Vagina (tissue), 2 donors: ENCODE measurements around the gene SUN5. TPM values are rescaled to one million over a fixed set of nuclear protein-coding genes. Genes with fewer than 3 reads are reported as not detected.
"Not testable (repeated sequence)": the region's sequence is repeated elsewhere in the genome, so short reads cannot be mapped to it uniquely, and the experiment has no call there.

Experiments used
- DNase-seq, 2 donors: peaks; one replicate each; pipeline ENCODE4 v3.0.0-alpha.2; 2017; ENCODE audit errors: extremely low spot score in 2 of 2
- H3K27ac ChIP-seq: fragments of 200-600 bp; sonication (generic); one replicate; pipeline ENCODE4 v1.5.1; 2019
- H3K27me3 ChIP-seq: fragments of 200-600 bp; sonication (generic); one replicate; pipeline ENCODE4 v1.5.1; 2019
- H3K36me3 ChIP-seq, 2 donors: fragments of 200-600 bp; sonication (generic); one replicate each; pipeline ENCODE4 v1.5.1; 2017 to 2019
- H3K4me1 ChIP-seq: fragments of 200-600 bp; sonication (generic); one replicate; pipeline ENCODE4 v1.5.1; 2019
- H3K4me3 ChIP-seq, 2 donors: fragments of 200-600 bp; sonication (generic); 1 replicate in 1 of 2; 2 replicates in 1 of 2; pipeline ENCODE4 v1.5.1; 2016 to 2019
- H3K9me3 ChIP-seq: fragments of 200-600 bp; sonication (generic); one replicate; pipeline ENCODE4 v1.5.1; 2019
- POLR2A ChIP-seq, 2 donors: fragments of 450-650 bp; IDR thresholded peaks; one replicate each; pipeline ENCODE4 v1.6.1; 2017; ENCODE audit warnings: antibody characterized with exemption in 2 of 2, mild to moderate bottlenecking in 2 of 2, moderate library complexity in 2 of 2
- POLR2AphosphoS5 ChIP-seq, 2 donors: sonication (generic); formaldehyde crosslinking; IDR thresholded peaks; one replicate each; pipeline ENCODE4 v1.9.0; 2017; ENCODE audit warnings: antibody characterized with exemption in 2 of 2, mild to moderate bottlenecking in 2 of 2, low read depth in 1 of 2; ENCODE audit not compliant: insufficient read depth in 1 of 2
- intact Hi-C: fragments of 100-400 bp; cut with DNase I; formaldehyde crosslinking; loops from one replicate; pipeline ENCODE4 v1.15.1; 2023
- total RNA-seq: library from RNA; depleted of rRNA; stranded (reverse); fragments of >200 nt; gene quantifications from one replicate; pipeline ENCODE4 v1.2.3, GENCODE V29; 2016
- TF ChIP-seq, protein P1 (sequence below), 3 experiments: fragments of 450-650 bp in 2 of 3; fragments of 200-600 bp in 1 of 3; sonication (generic) in 1 of 3; IDR thresholded peaks; one replicate each; pipeline ENCODE4 v1.5.1; 2017 to 2019; ENCODE audit warnings: antibody characterized with exemption in 3 of 3, mild to moderate bottlenecking in 2 of 3, moderate library complexity in 2 of 3

SUN5 gene
- total RNA-seq, 1 donor from 2014 or later = not detected

GRCh38 chr20:32965581-32966373, 38.5 kb downstream of the SUN5 start:
- Histone ChIP-seq H3K4me3 (no peak overlapping the region), H3K4me1 (no peaks in the 10 kb centered on the region), H3K9me3 (no peaks in the 10 kb centered on the region), H3K27me3 (no peaks in the 10 kb centered on the region), H3K27ac (no peak overlapping the region), H3K36me3 (no peaks in the 10 kb centered on the region)
- TF ChIP-seq POLR2A (IDR thresholded peaks at IDR 0.05) (no peak), POLR2AphosphoS5 (IDR thresholded peaks at IDR 0.05; ENCODE audit: insufficient read depth in 1 of 2, low read depth in 1 of 2) (no peak)
- TF ChIP-seq, protein P1, sequence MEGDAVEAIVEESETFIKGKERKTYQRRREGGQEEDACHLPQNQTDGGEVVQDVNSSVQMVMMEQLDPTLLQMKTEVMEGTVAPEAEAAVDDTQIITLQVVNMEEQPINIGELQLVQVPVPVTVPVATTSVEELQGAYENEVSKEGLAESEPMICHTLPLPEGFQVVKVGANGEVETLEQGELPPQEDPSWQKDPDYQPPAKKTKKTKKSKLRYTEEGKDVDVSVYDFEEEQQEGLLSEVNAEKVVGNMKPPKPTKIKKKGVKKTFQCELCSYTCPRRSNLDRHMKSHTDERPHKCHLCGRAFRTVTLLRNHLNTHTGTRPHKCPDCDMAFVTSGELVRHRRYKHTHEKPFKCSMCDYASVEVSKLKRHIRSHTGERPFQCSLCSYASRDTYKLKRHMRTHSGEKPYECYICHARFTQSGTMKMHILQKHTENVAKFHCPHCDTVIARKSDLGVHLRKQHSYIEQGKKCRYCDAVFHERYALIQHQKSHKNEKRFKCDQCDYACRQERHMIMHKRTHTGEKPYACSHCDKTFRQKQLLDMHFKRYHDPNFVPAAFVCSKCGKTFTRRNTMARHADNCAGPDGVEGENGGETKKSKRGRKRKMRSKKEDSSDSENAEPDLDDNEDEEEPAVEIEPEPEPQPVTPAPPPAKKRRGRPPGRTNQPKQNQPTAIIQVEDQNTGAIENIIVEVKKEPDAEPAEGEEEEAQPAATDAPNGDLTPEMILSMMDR (IDR thresholded peaks at IDR 0.05) = no peak
- intact Hi-C loops = no loop called here
- peak in 1 of 2 donors; percentile 49 for DNase-seq

DNA sequence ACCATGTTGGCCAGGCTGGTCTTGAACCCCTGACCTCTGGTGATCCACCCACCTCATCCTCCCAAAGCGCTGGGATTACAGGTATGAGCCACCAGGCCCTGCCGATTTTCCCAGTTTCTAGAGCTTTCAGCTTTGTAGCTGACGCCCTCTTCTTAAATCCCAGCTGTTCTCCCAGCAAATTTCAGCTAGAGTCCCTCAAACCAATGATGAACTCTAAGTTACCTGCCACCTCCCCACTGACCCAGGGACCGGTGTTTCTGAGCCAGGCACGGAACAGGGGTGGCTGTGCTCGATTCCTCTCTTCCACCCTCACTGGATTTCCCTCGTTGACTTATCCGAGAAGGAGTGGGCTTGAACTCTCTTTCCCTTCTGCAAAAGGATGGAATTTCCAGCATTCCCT, 39.1 kb downstream of the SUN5 start:
- H3K27me3 ChIP-seq = no peaks in the 10 kb centered on the region
- H3K36me3 ChIP-seq = no peaks in the 10 kb centered on the region
- TF ChIP-seq POLR2AphosphoS5 (IDR thresholded peaks at IDR 0.05; ENCODE audit: insufficient read depth in 1 of 2, low read depth in 1 of 2) = no peak
- TF ChIP-seq, protein P1 (IDR thresholded peaks at IDR 0.05) = no peak
- TF ChIP-seq POLR2A (IDR thresholded peaks at IDR 0.05) = no peak
- no peaks in the 10 kb centered on the region for H3K9me3 ChIP-seq
- no peak overlapping the region for H3K27ac ChIP-seq
- no peaks in the 10 kb centered on the region for H3K4me1 ChIP-seq
- no peak for DNase-seq
- no peak overlapping the region for H3K4me3 ChIP-seq
- intact Hi-C loops = no loop called here

DNA sequence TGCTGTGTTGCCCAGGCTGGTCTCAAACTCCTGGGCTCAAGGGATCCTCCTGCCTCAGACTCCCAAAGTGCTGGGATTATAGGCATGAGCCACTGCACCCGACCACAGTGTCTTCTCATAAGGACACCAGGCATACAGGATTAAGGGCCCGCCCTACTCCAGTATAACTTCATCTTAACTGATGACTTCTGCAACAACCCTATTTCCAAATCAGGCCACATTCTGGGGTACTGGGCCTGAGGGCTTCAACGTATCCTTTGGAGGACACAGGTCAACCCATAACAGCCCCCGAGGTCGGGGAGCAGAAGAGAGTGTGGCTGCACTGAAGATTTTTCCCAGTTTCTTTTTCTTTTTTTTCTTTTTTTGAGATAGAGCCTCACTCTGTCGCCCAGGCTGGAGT, 39.7 kb downstream of the SUN5 start:
- H3K4me3 ChIP-seq = no peak overlapping the region
- H3K27me3 ChIP-seq = no peaks in the 10 kb centered on the region
- no peaks in the 10 kb centered on the region for H3K9me3 ChIP-seq
- H3K27ac ChIP-seq = no peak overlapping the region
- intact Hi-C loops = no loop called here
- TF ChIP-seq, protein P1 (IDR thresholded peaks at IDR 0.05) = no peak
- TF ChIP-seq POLR2AphosphoS5 (IDR thresholded peaks at IDR 0.05; ENCODE audit: insufficient read depth in 1 of 2, low read depth in 1 of 2) = no peak
- no peak for TF ChIP-seq POLR2A (IDR thresholded peaks at IDR 0.05)
- DNase-seq = no peak
- H3K4me1 ChIP-seq = no peaks in the 10 kb centered on the region
- no peaks in the 10 kb centered on the region for H3K36me3 ChIP-seq

DNA sequence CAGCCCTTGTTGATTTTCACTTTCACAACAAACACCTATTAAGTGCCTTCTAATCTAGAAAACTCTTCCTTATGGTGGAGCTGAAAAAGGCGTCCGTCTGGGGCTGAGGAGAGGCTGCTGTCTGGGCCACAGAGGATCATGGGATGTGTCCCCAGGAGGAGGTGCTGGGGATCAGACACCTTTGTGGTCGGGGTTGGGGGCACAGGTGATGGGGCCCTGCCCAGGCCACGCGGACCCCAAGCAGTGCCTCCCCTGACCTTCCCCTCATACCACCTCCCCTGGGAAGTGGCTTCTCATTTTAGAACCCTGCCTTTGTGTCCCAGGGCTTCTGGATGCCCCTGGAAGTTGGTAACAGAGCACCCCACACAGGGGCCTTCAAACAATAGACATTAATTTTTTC, 41.1 kb downstream of the SUN5 start:
- no peak for DNase-seq
- Histone ChIP-seq H3K36me3 (no peaks in the 10 kb centered on the region), H3K9me3 (no peaks in the 10 kb centered on the region), H3K4me3 (no peak overlapping the region), H3K27me3 (no peaks in the 10 kb centered on the region), H3K4me1 (no peaks in the 10 kb centered on the region), H3K27ac (no peak overlapping the region)
- intact Hi-C loops = no loop called here
- TF ChIP-seq POLR2AphosphoS5 (IDR thresholded peaks at IDR 0.05; ENCODE audit: insufficient read depth in 1 of 2, low read depth in 1 of 2) (no peak), POLR2A (IDR thresholded peaks at IDR 0.05) (no peak)

DNA sequence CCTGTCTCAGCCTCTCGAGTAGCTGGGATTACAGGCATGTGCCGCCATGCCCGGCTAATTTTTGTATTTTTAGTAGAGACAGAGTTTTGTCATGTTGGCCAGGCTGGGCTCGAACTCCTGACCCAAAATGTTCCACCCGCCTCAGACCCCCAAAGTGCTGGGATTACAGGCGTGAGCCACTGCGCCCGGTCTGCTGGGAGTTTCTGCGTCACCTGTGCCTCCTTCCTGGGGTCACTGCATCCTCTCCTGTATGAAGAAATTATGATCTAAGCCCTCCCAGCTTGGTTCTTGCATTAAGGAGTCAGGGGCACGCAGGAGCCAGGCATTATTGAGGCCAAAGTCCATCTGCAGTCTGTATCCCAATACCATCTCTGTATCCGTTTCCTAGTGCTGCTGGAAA, 41.6 kb downstream of the SUN5 start:
- H3K27me3 ChIP-seq, H3K9me3 ChIP-seq, H3K4me3 ChIP-seq, intact Hi-C loops, H3K27ac ChIP-seq, DNase-seq, H3K4me1 ChIP-seq, H3K36me3 ChIP-seq: not testable (repeated sequence)

DNA sequence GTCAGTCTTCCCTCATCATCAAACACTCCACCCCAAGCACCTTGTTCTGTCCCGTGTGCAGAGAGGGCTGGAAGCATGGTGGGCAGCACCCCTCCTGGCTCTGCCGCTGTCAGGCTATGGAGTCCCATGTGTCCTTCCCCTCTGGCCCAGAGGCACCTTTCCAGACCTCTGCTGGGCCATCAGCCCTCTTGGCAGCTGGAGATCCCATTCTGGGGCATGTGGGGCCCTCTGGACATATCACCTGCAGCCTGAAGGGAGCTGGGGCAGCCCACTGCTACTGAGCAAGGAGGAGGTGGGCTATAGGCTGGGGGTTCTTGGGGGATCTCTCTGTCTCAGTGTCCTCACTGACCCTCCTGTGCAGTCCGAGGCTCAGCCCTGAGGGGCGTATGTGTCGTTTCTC, 42.2 kb downstream of the SUN5 start:
- H3K4me3 ChIP-seq = no peak overlapping the region
- no peaks in the 10 kb centered on the region for H3K36me3 ChIP-seq
- DNase-seq = no peak
- no peak for TF ChIP-seq POLR2A (IDR thresholded peaks at IDR 0.05)
- TF ChIP-seq POLR2AphosphoS5 (IDR thresholded peaks at IDR 0.05; ENCODE audit: insufficient read depth in 1 of 2, low read depth in 1 of 2) = no peak
- TF ChIP-seq, protein P1 (IDR thresholded peaks at IDR 0.05) = no peak
- no peaks in the 10 kb centered on the region for H3K4me1 ChIP-seq
- no peaks in the 10 kb centered on the region for H3K27me3 ChIP-seq
- no peak overlapping the region for H3K27ac ChIP-seq
- no peaks in the 10 kb centered on the region for H3K9me3 ChIP-seq
- intact Hi-C loops = no loop called here
